Measurements from ENCODE around the gene PIP5KL1.

Gene PIP5KL1

GRCh38 chr9:127892831-127893230 lies 37.7 kb downstream of the PIP5KL1 start:
- Histone ChIP-seq H3K4me3 (ENCODE audit: insufficient read depth in 1 of 2, low read depth in 1 of 2, low read length in 2 of 2) (no peak overlapping the region), H3K36me3 (ENCODE audit: control insufficient read depth in 1 of 2, insufficient read depth in 2 of 2, low read depth in 1 of 2, low read length in 2 of 2) (peaks cover 66 to 80% of the 10 kb centered on the region in 2 experiments), H2AK5ac (ENCODE audit: low read length, severe bottlenecking) (no peak overlapping the region), H3K4ac (ENCODE audit: low read depth in 1 of 2, low read length in 2 of 2) (no peak overlapping the region), H3K23ac (ENCODE audit: low read length in 2 of 2) (no peak overlapping the region), H3K27me3 (ENCODE audit: control insufficient read depth in 1 of 2, insufficient read depth in 1 of 2, low read length in 2 of 2) (no peaks in the 10 kb centered on the region), H4K8ac (ENCODE audit: low read length) (no peak overlapping the region), H2BK120ac (ENCODE audit: low read depth, low read length) (no peak overlapping the region), H3K9me3 (ENCODE audit: control insufficient read depth, low read length) (no peaks in the 10 kb centered on the region), H2BK15ac (ENCODE audit: low read depth, poor library complexity, severe bottlenecking) (no peak overlapping the region), H3K4me1 (ENCODE audit: control insufficient read depth, insufficient read depth, low read depth, low read length) (peaks cover 15% of the 10 kb centered on the region), H3K4me2 (ENCODE audit: low read length, poor library complexity, severe bottlenecking) (no peak overlapping the region), H3K14ac (ENCODE audit: low read length in 2 of 2) (no peak overlapping the region), H3K27ac (ENCODE audit: low read length, poor library complexity, severe bottlenecking) (no peak overlapping the region), H2BK5ac (ENCODE audit: low read depth, low read length, poor library complexity, severe bottlenecking) (no peak overlapping the region), H3K18ac (ENCODE audit: low read depth in 1 of 2, low read length in 2 of 2) (no peak overlapping the region), H3K9ac (ENCODE audit: low read length) (no peak overlapping the region), H3K79me1 (replicated peaks; ENCODE audit: low read length, poor library complexity, severe bottlenecking) (peaks cover 45% of the 10 kb centered on the region), H2BK12ac (ENCODE audit: low read length in 2 of 2) (no peak overlapping the region), H2AFZ (ENCODE audit: low read depth, low read length) (no peak overlapping the region), H4K91ac (ENCODE audit: low read length) (no peak overlapping the region)
- WGBS, result 96% methylated on average over 6 of the region's 6 CpGs
- DNase-seq, result no peak

- Histone ChIP-seq H3K4me1 (ENCODE audit: control insufficient read depth, insufficient read depth, low read depth, low read length) (peaks cover 13% of the 10 kb centered on the region), H3K79me1 (replicated peaks; ENCODE audit: low read length, poor library complexity, severe bottlenecking) (peaks cover 39% of the 10 kb centered on the region), H3K23ac (ENCODE audit: low read length in 2 of 2) (no peak overlapping the region), H3K4me2 (ENCODE audit: low read length, poor library complexity, severe bottlenecking) (no peak overlapping the region), H3K27me3 (ENCODE audit: control insufficient read depth in 1 of 2, insufficient read depth in 1 of 2, low read length in 2 of 2) (no peaks in the 10 kb centered on the region), H2BK120ac (ENCODE audit: low read depth, low read length) (no peak overlapping the region), H2AK5ac (ENCODE audit: low read length, severe bottlenecking) (no peak overlapping the region), H3K27ac (ENCODE audit: low read length, poor library complexity, severe bottlenecking) (no peak overlapping the region), H4K8ac (ENCODE audit: low read length) (no peak overlapping the region), H2AFZ (ENCODE audit: low read depth, low read length) (no peak overlapping the region), H3K4ac (ENCODE audit: low read depth in 1 of 2, low read length in 2 of 2) (no peak overlapping the region), H2BK15ac (ENCODE audit: low read depth, poor library complexity, severe bottlenecking) (no peak overlapping the region), H3K18ac (ENCODE audit: low read depth in 1 of 2, low read length in 2 of 2) (no peak overlapping the region), H3K36me3 (ENCODE audit: control insufficient read depth in 1 of 2, insufficient read depth in 2 of 2, low read depth in 1 of 2, low read length in 2 of 2) (peaks cover 71 to 87% of the 10 kb centered on the region in 2 experiments), H3K9ac (ENCODE audit: low read length) (no peak overlapping the region), H2BK5ac (ENCODE audit: low read depth, low read length, poor library complexity, severe bottlenecking) (no peak overlapping the region), H3K14ac (ENCODE audit: low read length in 2 of 2) (no peak overlapping the region), H3K4me3 (ENCODE audit: insufficient read depth in 1 of 2, low read depth in 1 of 2, low read length in 2 of 2) (no peak overlapping the region), H3K9me3 (ENCODE audit: control insufficient read depth, low read length) (no peaks in the 10 kb centered on the region), H4K91ac (ENCODE audit: low read length) (no peak overlapping the region), H2BK12ac (ENCODE audit: low read length in 2 of 2) (no peak overlapping the region)
- DNase-seq, result no peak
- 98% methylated on average over 3 of the region's 3 CpGs for WGBS
These were observed 40.5 kb downstream of the PIP5KL1 start for GRCh38 chr9:127890053-127890452.

GRCh38 chr9:127887792-127888191 lies 42.8 kb downstream of the PIP5KL1 start:
- Histone ChIP-seq H3K4ac (ENCODE audit: low read depth in 1 of 2, low read length in 2 of 2) (no peak overlapping the region), H3K4me1 (ENCODE audit: control insufficient read depth, insufficient read depth, low read depth, low read length) (peaks cover 26% of the 10 kb centered on the region), H3K9ac (ENCODE audit: low read length) (no peak overlapping the region), H3K4me2 (ENCODE audit: low read length, poor library complexity, severe bottlenecking) (no peak overlapping the region), H2BK120ac (ENCODE audit: low read depth, low read length) (no peak overlapping the region), H3K27me3 (ENCODE audit: control insufficient read depth in 1 of 2, insufficient read depth in 1 of 2, low read length in 2 of 2) (no peaks in the 10 kb centered on the region), H2AFZ (ENCODE audit: low read depth, low read length) (no peak overlapping the region), H3K9me3 (ENCODE audit: control insufficient read depth, low read length) (no peaks in the 10 kb centered on the region), H3K27ac (ENCODE audit: low read length, poor library complexity, severe bottlenecking) (no peak overlapping the region), H3K36me3 (ENCODE audit: control insufficient read depth in 1 of 2, insufficient read depth in 2 of 2, low read depth in 1 of 2, low read length in 2 of 2) (peaks cover 65 to 79% of the 10 kb centered on the region in 2 experiments), H4K8ac (ENCODE audit: low read length) (no peak overlapping the region), H2BK12ac (ENCODE audit: low read length in 2 of 2) (no peak overlapping the region), H2BK5ac (ENCODE audit: low read depth, low read length, poor library complexity, severe bottlenecking) (no peak overlapping the region), H2BK15ac (ENCODE audit: low read depth, poor library complexity, severe bottlenecking) (no peak overlapping the region), H3K4me3 (ENCODE audit: insufficient read depth in 1 of 2, low read depth in 1 of 2, low read length in 2 of 2) (no peak overlapping the region), H4K91ac (ENCODE audit: low read length) (no peak overlapping the region), H2AK5ac (ENCODE audit: low read length, severe bottlenecking) (no peak overlapping the region), H3K14ac (ENCODE audit: low read length in 2 of 2) (peak overlapping the region in 1 of 2 experiments; percentile 19), H3K23ac (ENCODE audit: low read length in 2 of 2) (no peak overlapping the region), H3K18ac (ENCODE audit: low read depth in 1 of 2, low read length in 2 of 2) (no peak overlapping the region), H3K79me1 (replicated peaks; ENCODE audit: low read length, poor library complexity, severe bottlenecking) (peaks cover 20% of the 10 kb centered on the region)
- WGBS, result 100% methylated on average over 2 of the region's 2 CpGs
- no peak for DNase-seq

GRCh38 chr9:127886401-127886972 lies 44.1 kb downstream of the PIP5KL1 start:
- H2BK120ac ChIP-seq (ENCODE audit: low read depth, low read length), result no peak overlapping the region
- H3K23ac ChIP-seq (ENCODE audit: low read length in 2 of 2), result no peak overlapping the region
- no peak overlapping the region for H2BK12ac ChIP-seq (ENCODE audit: low read length in 2 of 2)
- H4K91ac ChIP-seq (ENCODE audit: low read length), result no peak overlapping the region
- peaks cover 17% of the 10 kb centered on the region for H3K79me1 ChIP-seq (replicated peaks; ENCODE audit: low read length, poor library complexity, severe bottlenecking)
- H3K4me1 ChIP-seq (ENCODE audit: control insufficient read depth, insufficient read depth, low read depth, low read length), result peaks cover 29% of the 10 kb centered on the region
- H3K18ac ChIP-seq (ENCODE audit: low read depth in 1 of 2, low read length in 2 of 2), result no peak overlapping the region
- no peak overlapping the region for H2AK5ac ChIP-seq (ENCODE audit: low read length, severe bottlenecking)
- no peak overlapping the region for H3K9ac ChIP-seq (ENCODE audit: low read length)
- H3K4me3 ChIP-seq (ENCODE audit: insufficient read depth in 1 of 2, low read depth in 1 of 2, low read length in 2 of 2), result no peak overlapping the region
- no peak overlapping the region for H3K14ac ChIP-seq (ENCODE audit: low read length in 2 of 2)
- H3K4ac ChIP-seq (ENCODE audit: low read depth in 1 of 2, low read length in 2 of 2), result no peak overlapping the region
- no peak overlapping the region for H3K4me2 ChIP-seq (ENCODE audit: low read length, poor library complexity, severe bottlenecking)
- H2AFZ ChIP-seq (ENCODE audit: low read depth, low read length), result no peak overlapping the region
- DNase-seq, result no peak
- no peak overlapping the region for H3K27ac ChIP-seq (ENCODE audit: low read length, poor library complexity, severe bottlenecking)
- no peaks in the 10 kb centered on the region for H3K9me3 ChIP-seq (ENCODE audit: control insufficient read depth, low read length)
- H2BK15ac ChIP-seq (ENCODE audit: low read depth, poor library complexity, severe bottlenecking), result no peak overlapping the region
- WGBS, result 96% methylated on average over 16 of the region's 18 CpGs
- H4K8ac ChIP-seq (ENCODE audit: low read length), result peak overlapping the region; percentile 49
- H3K36me3 ChIP-seq (ENCODE audit: control insufficient read depth in 1 of 2, insufficient read depth in 2 of 2, low read depth in 1 of 2, low read length in 2 of 2), result peaks cover 66 to 74% of the 10 kb centered on the region in 2 experiments
- H3K27me3 ChIP-seq (ENCODE audit: control insufficient read depth in 1 of 2, insufficient read depth in 1 of 2, low read length in 2 of 2), result no peaks in the 10 kb centered on the region
- H2BK5ac ChIP-seq (ENCODE audit: low read depth, low read length, poor library complexity, severe bottlenecking), result no peak overlapping the region
